GM19193 (cell line): ENCODE data around the gene KRTAP10-3.

Experiments
- POLR2A ChIP-seq: IDR thresholded peaks from 4 replicates; pipeline ENCODE4 v1.6.1; 2011; ENCODE audit not compliant: insufficient read depth, insufficient read length; ENCODE audit errors: extremely low read depth

KRTAP10-3 gene

DNA sequence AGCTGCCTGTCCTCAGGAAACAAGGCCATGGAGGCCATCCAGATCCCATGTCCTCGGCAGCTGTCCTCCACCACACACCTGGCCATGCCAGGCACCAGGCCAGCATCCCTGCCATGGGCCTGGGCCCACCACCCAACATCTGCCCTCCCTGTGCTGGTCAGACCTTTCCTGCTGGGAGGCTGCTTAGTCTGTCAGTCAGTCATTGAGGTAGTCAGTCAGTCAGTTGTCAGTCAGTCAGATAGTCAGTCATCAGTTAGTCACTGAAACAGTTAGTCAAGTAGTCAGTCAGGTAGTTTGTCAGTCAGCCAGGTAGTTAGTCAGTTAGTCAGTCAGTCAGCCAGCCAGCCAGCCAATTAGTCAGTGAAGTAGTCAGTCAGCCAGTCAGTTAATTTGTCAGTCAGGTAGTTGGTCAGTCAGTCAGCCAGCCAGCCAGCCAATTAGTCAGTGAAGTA is 35.8 kb downstream of the KRTAP10-3 start:
- no peak for TF ChIP-seq POLR2A

DNA sequence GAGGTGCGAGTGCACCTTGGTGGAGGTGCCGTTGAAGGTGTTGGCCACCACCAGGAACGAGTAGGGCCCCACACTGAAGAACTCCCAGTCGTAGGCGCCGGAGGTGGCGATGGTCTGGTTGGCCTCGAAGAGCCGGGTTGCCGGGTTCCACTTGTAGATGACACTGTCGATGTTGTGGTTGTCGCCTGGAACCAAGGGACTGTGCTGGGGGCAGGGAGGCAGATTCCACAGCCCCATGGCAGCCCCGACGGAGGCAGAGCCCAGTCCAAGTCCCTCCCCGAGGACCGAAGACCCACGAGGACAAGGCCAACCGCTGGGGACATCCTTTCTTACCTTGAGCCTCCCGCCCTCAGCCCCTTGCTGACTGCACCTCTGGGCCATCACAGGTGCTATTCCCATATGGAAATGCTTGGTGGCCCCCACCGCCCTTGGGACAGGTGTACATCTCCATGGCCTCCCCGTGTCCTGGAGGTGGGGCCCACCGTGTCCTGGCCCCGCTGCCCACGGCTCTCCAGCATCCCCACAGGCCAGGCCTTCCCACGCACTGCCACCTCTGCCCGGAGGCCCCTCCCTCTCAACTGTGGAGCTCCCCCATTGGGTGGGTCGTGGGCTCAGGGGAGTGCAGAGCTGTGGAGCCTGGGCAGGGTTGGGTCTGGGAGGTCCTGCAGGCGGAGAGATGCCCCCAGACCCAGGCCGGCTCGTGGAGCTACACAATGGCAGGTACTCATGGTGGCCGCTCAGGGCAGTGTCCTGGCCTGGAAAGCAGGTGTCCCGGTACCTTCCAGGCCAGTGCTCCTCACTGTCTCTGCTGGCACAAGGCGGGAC is 36.5 kb downstream of the KRTAP10-3 start:
- no peak for TF ChIP-seq POLR2A

DNA sequence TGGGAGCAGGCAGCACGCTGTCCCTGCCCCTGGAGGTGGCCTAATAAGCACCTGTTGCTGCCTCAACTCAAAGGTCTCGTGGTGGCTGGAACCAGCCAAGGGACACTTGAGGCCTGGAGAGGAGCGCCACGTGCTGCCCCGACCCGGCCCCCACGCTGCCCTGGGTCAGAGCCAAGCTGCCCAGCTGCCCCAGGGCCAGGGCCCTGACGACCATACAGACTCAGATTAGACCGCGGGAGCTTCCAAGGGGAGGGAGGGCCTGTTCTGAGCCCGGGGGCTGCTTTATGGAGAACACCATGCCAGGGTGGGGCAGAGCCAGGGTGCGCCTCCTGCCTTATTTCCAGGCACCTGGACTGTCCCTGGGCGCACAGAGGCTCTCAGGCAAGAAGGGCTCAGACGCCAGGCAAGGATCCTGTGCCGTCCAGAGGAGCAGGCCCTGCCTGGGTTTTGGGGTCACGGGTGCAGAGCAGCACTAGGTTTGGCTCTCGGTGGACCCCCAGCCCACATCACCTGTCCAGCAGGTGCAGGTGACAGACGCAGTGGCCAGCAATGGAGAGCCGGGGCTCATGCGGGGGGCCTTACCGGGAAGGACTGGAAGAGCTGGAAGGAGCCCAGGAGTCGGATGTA is 37.2 kb downstream of the KRTAP10-3 start:
- TF ChIP-seq POLR2A: no peak

DNA sequence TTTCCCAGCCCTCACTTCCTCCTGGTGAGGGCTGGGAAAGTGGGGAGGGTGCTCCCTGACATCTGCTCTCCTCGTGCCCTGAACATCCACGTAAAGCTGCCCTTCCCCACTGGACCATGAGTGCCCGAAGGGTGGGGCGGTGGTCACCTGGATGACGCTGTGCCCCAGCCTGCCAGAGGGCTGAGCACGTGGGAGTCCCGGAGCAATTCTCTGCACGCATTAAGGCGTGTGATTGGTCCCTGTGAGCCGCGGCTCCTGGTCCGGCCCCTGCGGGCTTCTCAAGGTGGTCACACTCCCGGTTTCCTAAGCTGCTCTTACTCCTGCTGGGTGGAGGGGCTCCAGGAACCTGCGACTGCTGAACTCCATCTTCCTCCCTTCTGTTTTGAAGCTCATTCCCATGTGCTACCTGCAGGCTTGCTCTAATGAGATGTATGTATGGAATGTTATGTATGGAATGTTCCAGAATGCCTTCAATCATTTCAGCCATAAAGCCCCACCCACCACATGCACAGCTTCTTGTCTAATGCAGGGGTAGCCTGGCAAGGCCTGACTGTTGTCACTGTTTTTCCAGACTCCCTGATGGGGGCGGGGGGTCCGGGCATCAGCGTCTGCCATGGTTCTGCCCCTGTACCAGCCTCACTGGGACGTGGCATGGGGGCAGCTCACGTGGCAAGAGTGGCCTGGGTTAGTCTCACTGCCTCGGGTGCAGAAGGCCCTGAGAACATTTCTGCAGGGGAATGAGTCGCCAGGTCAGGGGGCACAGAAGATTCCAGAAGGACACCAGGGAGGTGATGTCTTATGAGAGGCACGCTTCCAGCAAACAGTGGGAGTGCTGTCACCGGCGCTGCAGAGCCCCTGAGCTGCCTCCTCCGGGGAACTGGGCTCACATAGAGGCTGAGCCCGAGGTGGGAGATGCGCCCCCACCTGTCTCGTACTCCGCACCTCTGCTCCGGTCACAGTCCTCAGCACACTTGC is 38.0 kb downstream of the KRTAP10-3 start:
- no peak for TF ChIP-seq POLR2A

DNA sequence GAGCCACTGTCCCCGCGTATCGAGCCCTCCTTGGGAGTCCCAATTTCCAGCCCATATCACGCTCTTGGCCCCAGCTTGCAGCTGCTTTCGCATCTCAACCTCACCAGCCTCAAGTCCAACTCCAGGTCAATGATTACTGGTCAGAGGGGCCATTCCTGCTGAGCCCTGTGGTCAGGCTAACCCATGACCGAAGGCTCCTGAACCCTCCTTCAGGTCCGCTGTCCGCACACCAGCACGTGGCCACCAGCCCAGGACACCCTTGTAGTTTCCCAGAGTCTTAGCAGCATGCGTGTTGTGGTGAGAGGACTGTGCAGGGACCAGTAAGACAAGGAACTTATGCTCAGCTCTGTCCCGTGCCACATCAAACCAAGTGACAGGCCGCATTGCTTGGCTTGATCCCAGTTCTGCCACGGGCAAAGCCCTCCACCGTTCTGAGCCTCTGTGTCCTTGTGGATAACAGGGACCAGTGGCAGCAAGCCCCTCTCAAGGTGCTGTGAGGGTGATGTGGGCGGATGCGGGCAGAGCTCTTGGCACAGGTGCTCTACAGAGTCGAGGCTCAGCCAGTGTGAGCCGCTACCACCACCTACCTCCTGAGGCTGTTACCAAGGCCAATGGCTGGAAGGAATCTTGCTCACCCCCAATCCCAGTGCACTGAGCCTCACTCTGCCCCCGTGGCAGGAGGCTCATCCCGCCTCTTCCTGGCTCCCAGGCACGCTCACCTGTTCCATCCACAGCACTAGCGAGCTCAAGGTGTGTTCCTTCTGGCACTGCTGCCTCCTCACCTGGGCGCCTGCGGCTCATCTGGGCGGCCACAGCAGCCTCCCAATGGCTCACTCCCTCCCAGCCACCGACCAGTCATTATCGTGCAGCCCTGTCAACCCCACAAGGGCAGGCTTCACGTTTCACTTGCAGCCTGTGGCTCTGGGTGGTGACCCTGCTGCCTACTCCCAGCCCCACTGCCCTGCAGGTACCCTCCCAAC is 39.0 kb downstream of the KRTAP10-3 start:
- no peak for TF ChIP-seq POLR2A

DNA sequence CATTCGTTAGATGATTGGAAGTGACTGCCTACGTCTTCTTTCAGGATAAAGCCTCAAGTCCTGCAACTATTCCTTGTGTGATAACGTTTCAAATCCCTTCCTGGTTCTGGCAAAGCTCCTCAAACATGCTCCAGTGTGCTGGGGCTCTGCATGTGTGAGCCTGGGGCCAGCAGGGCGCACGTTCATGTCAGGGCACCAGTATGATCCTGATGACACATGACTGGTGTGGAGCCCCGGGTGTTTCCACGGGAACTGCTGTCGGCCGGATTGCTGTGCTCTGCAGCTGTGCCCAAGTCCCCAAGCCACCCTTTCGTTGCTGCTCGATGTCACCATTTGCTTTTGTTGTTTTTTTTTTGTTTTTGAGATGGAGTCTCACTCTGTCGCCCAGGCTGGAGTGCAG is 39.9 kb downstream of the KRTAP10-3 start:
- no peak for TF ChIP-seq POLR2A

DNA sequence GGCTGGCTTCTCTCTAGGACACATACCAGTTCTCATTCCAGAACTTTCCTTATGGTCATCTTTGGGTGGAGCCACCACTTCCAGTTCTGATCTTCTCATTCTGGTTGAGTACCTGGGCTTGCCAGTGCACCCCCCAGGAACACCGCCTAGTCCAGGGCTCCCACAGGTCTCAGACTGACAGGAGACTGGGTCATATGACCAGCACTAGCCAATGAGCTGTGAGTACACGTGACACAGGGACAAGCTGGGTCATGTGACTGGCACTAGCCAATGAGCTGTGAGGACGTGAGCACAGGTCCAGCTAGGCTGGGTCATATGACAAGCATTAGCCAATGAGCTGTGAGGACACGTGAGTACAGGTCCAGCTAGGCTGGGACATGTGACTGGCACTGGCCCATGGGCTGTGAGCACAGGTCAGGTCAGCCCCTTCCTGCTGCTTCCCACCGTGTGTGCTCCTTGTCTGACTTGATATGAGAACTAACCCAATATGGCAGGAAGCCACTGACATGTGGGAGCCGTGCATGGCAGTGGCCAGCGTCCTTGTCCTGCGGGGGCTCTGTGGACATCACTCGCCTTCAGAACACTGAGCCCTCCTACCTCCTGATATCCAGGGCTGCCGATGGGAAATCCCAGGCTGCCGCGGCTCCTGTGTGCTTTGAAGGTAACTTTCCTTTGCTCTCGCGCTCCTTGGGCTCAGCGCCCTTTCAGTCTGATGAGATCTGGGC is 41.3 kb downstream of the KRTAP10-3 start:
- no peak for TF ChIP-seq POLR2A

DNA sequence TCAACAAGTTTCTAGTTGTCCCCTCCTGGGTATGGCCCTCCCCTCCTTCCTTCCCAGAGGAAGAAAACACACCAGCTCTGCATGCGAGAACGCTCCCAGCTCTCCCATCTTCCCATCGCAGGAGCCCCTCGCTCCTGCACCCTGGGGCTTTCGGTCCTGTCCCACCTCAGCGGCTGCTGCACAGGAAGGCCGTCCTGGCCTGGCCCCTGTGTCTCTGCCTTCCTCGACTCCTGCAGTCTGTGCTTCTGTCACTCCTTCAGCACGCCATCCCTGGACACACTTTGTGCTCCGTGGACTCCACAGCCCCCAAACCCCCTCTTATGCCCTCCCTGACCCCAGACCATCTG is 41.8 kb downstream of the KRTAP10-3 start:
- TF ChIP-seq POLR2A: no peak

DNA sequence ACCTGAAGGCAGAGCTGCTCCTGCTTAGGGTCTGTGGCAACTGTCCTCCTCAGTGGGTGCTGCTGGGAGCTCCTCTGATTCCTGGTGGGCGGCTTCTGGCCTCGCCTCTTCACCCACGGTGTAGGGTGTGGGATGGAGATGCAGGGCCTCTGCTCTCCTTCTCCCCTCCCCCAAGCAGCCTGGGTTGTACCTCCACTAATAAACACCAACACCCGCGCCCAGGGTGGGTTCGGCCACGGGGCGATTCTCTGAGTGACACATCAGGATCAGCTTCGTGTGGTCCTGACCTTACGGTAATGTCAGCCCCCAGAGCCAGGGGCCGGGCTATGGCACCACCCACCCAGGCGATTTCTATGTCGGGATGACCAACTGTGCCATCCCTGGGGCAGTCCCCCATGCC is 42.3 kb downstream of the KRTAP10-3 start:
- no peak for TF ChIP-seq POLR2A

DNA sequence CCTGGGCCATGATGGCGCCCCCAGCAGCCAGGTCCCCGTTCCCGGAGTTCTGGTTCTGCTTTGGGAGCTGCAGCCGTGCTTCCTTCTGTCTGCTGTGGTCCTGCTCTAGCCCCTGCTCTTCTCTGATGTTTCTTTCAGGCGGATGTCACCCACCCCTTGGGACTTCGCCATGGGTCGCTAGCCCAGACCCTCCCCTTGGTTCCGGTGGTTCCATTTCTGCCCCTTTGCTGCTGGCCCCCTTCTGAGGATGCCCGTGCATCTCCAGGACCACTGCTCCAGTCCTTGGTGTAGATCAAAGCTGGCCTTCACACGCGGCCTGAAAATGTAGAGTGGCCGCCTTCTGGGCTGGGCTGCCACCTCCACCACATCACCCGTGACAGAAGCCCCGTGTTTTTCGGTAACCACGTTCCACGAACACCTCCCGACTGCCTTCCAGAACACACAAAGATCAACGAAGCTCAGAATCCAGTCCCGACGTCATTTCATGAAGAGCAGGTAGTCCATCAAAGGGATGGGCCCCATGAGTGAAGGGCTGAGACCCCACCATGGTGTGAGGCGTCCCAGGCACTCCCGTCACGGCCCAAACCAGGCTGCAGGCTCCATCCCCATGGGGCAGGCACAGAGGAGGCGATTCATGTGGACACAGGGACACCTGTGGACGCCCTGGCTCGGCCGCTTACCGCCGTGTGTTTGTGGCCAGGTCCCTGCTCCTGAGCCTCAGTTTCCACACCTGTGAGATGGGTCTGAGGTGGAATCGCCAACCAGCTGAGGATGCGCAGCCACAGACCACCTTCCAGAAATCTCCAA is 43.0 kb downstream of the KRTAP10-3 start:
- no peak for TF ChIP-seq POLR2A

DNA sequence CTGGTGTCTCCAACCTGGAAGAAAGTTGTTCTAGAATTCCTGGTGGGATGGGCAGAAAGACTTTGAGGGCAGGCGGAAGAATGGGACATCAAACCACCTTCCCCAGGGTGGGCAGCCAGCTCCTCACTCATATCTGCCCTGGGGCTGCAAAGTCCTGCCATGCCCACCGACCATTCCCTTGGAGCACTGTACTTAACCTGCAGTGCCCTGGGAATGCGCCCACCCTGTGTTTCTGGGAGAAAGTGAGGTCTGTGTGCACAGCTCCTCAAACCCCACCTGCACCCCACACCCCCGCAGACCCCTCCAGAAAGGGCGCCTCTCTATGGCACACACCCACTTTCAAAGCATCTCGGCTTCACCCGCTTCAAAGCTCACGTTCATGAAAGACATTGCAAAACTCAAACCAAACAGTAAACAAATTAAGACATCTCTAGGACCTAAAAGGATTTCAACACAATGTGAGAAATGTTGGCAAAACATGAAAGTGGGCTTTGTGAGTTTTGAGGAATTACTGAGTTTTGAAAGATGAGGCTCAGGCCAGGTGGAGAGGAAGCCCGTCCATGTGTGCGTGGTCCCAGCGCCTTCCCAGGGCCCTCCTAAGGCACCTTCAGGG is 43.7 kb downstream of the KRTAP10-3 start:
- TF ChIP-seq POLR2A: no peak

DNA sequence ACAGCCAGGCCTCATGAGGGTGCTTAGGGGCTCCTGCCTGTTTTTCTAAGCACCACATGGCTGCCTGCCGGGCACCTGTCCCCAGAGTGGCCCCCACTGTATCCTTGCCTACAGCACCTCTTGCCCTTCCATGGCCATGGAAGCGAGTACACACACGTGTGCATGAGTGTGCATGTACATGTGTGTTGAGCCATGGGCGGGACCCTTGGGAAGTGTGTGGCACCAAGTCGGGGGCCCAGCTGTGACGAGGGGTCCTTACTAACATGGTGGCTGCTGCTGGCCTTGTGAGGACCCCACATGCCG is 44.4 kb downstream of the KRTAP10-3 start:
- TF ChIP-seq POLR2A: no peak

DNA sequence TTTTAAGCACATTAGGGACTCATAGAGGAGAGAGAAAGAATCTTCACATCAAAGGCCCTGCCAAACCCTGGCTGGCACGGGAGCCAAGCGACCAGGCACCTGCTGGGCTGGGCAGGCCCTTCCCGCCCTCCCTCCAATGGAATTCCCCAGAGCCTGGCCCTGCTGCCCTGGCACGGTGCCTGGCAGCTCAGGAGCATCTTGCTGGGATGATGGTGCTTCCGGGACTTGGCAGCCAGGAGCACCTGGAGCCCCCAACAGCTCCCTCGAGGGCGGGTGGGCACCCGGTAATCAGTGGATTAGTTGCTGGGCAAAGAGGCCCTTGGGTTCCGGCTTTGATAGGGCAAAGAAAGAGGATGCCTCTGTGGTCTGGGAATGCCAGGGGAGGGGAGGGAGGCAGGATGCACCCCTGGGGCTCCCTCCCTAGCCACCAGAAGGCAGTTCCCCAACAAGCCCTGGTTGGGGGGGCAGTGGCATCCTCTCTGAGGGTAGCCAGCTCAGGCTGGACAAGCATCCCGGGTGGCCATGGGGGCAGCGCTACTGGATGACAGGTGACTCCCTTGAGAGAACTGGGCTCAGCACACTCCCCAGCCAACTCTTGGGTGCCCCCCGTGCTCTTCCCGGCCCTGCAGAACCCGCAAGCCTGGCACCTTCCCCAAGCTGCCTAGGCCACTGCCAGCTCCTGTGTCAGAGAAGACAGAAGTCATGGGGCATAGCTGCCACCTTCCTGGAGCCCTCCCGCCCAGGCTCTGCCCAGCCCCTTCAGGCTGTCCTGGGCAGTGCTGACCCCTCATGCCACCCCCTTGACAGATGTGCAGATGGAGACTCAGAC is 45.0 kb downstream of the KRTAP10-3 start:
- TF ChIP-seq POLR2A: no peak
